ENCODE results near the gene CCNT1.
"Not testable (repeated sequence)": the region's sequence is repeated elsewhere in the genome, so short reads cannot be mapped to it uniquely, and the experiment has no call there.

The CCNT1 gene

DNA sequence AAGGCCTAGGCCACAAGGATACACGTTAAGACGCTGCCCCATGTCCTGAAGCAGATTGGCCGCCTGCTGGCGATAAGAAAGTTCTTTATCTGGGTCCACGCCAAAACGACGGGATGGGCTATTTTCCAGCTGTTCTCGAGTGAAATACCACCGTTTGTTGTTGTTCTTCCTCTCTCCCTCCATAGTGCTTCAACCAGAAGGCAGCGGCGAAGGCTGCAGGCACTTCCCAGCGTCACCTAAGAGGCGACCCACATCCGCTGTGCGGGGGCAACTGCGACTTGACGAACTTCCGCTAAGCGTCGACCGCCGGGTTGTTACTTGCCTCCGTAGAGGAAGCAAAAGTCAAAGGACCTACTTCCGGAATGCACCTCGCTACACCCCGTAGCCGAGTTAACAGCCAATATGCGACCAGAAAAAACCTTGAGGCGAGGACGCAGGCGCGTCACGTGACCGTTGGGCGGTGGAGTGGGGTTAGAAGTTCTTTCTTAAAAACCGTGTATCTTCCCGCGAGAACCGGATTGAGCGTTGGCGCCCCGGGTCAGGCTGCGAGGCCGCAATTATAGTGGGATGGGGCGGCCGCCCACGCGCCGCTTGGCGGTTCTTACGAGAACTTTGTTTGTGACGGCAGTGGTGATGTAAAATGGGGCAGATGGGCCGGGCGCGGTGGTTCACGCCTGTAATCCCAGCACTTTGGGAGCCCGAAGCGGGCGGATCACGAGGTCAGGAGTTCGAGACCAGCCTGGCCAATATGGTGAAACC lies at the start of gene CCNT1:
TSS of gene CCNT1 (minus strand) at position 215 of the 759 bp plus-strand sequence. CDS start at position 183, 32 bp downstream.
- DNase-seq (ENCODE audit: low read depth): peak; percentile 99

DNA sequence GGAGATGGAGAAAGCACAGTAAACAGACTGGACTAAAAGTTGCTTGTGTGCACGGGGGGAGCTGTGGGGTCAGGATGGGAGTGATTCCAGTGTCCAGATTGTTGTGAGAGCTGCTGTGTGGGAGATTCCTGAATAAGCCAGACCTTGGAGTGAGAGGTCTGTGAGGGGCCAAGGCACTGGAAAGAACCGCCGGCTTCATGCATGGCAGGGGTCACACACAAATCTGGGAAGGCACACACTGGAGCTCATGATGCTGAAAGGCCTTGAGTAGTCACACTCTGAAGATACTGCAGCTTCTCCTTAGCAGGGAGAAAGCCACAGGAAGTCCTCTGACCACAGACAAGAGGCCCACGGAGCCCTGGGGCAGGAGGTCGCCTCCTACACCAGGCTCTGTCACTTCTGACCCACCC lies 49.3 kb upstream of the CCNT1 start:
- no peak for DNase-seq (ENCODE audit: low read depth)

DNA sequence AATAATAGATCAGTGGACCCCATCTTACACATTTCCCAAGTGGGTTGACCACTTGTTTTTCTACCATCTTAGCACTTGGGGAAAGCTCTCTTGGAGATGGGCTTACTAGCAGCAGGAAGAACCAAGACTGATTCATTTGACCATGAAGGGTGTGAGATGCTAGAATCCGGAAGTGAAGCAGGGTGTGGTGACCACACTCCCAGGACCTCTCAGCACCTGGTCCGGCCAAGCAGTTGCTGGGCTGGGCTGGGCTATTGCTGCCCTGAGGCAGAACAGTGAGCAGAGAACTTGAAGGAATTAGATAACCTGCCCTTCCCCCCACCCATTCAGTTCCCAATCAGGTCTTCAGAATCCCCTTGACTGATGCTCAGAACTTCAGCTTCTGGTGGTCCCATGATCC lies 48.0 kb upstream of the CCNT1 start:
- DNase-seq (ENCODE audit: low read depth): no peak

DNA sequence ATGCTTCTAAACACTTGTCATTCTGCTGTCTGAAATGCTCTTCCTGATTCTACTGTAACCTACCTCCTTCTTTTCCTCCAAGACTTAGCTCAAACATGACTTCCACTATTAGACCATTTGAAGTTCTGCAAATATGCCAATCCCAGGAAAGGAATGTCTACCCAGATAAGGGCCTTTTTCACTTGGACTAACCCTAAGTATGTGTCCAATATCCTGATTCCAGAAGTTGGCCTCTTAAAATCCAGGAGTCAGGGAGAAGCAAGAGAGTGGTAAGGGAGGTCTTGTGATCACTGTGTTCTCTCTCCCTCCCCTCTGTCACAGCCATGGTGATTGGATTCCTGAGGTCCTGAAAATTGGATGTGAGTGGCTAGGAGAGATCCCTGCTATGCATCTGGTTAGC lies 42.2 kb upstream of the CCNT1 start:
- DNase-seq (ENCODE audit: low read depth): no peak

DNA sequence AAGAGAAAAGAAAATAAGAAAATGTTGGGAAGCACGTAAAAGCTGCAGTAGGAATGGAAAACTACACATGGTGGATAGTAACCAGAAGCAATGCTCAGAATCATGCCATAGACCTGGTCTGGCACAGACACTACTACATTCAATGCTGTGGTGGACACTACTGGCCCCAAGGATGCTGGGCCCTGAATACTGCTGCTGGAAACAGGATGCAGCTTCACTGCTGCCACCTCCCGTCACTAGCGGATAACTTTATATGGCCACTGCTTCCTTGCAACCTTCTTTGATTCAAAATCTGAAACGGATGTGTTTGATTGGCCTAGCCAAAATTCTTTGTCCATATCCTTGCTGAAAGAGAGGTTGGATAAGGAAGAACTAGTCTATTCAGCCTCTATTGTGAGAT lies 41.7 kb upstream of the CCNT1 start:
- DNase-seq (ENCODE audit: low read depth): no peak

DNA sequence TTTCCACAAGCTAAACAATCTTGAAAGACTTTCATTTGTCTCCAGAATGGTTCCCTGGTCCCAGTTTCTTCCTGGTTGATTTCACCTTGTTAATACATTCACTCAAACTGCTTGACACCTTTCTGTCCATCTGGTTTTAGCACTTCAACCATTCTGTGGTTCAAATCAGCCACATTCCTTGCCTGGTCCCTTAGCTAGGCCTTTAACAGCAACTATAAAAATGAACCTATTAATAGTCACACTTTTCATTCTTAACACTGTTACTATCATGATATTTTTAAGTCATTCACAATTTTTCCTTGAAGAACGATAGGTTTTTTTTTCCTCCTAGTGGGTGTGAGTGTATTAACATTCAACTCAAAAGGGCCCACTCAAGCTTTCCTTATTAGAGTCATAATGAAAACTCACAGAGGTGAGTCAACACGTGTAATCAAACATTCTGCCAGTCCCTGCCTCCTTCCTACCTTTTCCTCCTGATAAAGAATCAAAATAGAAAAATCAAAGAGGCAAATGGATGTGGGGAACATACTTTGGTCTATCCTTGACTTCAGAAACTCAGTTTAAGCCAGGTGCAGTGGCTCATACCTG lies 34.4 kb upstream of the CCNT1 start:
- no peak for DNase-seq (ENCODE audit: low read depth)

DNA sequence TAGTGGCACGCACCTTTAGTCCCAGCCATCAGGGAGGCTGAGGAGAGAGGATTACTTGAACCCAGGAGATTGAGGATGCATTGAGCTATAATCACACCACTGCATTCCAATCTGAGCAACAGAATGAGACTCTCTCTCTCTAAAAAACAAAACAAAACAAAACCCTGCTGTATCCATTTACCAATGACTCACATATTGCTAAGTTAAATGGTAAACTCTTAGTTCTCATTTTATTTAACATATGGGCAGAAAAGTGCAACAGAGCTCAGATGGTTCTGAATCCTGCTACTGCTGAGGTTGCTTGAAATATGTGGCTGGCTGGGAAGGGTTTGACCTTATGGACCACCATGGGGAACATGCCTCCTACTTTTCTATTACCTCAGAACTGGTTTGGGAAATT lies 33.7 kb upstream of the CCNT1 start:
- no peak for DNase-seq (ENCODE audit: low read depth)

DNA sequence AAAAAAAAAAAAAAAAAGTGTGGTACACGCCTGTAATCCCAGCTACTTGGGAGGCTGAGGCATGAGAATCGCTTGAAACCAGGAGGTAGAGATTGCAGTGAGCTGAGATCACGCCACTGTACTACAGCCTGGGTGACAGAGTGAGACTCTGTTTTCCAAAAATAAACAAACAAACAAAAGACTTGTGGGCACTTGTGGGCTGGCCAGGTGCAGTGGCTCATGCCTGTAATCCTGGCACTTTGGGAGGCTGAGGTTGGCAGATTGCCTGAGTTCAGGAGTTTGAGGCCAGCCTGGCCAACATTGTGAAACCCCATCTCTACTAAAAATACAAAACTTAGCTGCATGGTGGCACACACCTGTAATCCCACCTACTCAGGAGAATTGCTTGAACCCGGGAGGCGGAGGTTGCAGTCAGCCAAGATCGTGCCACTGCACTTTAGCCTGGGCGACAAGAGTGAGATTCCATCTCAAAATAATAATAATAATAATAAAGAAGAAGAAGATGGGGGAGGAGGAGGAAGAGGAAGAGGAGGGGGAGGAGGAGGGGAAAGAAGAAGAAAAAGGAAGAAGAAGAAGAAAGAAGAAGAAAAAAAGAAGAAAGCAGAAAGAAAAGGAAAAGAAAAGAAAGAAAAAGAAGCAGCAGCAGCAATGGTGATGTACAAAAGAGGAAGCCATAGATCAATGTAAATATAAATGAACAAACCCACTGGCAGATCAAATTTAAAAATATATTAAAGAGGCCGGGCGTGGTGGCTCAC lies 27.9 kb upstream of the CCNT1 start:
- DNase-seq (ENCODE audit: low read depth): no peak

DNA sequence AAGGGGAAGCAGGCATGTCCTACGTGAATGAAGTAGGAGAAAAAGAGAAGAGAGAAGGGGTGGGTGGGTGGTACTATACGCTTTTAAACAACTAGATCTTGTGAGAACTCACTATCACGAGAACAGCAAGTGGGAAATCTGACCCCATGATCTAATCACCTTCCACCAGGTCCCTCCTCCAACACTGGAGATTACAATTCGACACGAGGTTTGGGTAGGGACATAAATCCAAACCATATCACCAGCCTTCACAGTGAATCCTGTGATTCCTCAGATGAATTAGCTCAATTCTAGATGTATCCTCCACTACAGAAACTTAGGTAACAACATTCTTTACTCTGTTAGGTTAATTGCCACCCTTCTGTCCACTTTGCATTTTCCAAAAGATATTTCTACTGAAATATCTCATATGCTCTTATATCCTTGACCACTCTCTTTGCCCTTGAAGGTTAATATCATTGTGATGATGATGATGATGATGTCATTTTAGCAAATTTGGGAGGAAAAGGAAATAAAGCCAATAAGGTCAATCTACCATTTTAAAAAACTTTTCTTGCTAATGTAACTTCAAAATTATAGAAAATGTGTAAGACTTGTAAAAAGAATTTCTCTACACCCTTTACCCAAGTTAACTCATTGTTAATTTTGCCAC lies 23.2 kb upstream of the CCNT1 start:
- DNase-seq (ENCODE audit: low read depth): no peak

DNA sequence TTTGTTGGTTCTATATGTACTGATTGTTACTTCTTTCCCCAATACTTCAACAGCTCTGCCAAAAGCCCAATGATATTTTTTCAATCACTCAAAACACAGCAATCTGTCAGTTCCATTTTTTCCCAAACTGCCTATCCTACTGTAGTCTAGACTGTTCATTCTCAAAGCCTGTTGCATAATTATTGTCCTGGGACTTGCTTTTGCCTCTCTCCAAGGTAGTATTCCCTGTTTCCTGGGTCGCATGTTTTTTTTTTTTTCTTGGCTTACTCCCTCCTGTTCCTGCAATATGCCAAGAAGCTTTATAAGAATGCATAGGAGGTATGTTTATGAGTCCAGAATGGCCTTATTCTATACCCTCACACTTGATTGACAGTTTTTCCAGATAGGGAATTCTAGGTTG lies 19.9 kb upstream of the CCNT1 start:
- no peak for DNase-seq (ENCODE audit: low read depth)

DNA sequence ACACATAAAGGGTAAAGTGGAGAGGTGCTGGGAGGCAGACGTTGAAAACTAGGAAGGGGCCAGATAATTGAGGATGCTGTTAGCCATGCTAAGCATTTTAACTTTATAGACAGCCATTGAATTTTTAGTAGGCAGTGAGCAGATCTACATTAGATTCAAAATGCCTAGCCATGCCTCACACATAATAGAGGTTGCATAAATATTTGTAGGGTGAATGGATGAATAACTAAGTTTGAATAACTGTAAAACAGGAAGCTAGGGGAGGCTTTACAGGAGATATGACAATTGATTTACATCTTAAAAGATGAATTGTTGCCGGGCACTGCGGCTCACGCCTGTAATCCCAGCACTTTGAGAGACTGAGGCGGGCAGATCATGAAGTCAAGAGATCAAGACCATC lies 12.3 kb upstream of the CCNT1 start:
- DNase-seq (ENCODE audit: low read depth): no peak

DNA sequence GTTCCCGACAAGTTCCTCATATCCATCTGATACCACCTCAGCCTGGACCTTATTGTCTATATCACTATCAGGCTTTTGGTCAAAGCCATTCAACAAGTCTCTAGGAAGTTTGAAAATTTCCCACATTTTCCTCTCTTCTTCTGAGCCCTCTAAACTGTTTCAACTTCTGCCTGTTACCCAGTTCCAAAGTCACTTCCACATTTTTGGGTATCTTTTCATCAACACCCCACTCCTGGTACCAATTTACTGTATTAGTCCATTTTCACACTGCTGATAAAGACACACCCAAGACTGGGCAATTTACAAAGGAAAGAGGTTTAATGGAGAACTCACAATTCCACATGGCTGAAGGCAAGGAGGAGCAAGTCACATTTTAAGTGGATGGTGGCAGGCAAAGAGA lies 4.2 kb upstream of the CCNT1 start:
- DNase-seq (ENCODE audit: low read depth): not testable (repeated sequence)

DNA sequence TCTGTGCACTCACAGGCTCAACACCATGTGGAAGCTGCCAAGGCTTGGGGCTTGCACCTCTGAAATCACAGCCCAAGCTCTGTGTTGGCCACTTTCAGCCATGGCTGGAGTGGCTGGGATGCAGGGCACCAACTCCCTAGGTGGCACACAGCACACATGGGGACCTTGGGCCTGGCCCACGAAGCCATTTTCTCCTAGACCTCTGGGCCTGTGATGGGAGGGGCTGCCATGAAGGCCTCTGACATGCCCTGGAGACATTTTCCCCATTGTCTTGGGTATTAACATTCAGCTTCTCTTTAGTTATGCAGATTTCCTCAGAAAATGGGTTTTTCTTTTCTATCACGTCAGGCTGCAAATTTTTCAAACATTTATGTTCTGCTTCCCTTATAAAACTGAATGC lies 3.7 kb upstream of the CCNT1 start:
- DNase-seq (ENCODE audit: low read depth): not testable (repeated sequence)

DNA sequence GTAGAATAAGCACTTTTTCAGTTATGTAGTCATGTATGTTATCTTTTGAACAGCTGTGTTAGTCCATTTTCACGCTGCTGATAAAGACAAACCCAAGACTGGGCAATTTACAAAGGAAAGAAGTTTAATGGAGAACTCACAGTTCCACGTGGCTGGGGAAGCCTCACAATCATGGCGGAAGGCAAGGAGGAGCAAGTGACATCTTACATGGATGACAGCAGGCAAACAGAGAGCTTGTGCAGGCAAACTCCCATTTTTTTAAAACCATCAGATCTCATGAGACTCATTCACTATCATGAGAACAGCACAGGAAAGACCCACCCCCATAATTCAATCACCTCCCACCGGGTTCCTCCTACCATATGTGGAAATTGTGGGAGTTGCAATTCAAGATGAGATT lies 2.5 kb upstream of the CCNT1 start:
- DNase-seq (ENCODE audit: low read depth): not testable (repeated sequence)

DNA sequence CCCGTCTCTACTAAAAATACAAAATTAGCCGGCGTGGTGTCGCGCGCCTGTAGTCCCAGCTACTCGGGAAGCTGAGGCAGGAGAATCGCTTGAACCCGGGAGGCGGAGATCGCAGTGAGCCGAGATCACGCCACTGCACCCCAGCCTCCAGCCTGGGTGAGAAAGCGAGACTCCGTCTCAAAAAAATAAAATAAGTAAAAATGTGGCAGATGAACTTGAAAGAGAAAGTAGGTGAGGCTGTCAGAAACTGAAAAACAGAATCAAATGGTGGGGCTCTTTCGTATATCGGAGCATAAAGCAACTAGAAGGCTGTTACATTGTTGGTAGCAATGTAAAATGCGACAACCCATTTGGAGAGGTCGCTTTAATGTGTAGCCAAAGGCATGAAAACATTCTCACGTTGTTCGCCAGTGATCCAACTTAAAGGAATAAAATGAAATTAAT lies 767 bp upstream of the CCNT1 start:
- DNase-seq (ENCODE audit: low read depth): no peak

DNA sequence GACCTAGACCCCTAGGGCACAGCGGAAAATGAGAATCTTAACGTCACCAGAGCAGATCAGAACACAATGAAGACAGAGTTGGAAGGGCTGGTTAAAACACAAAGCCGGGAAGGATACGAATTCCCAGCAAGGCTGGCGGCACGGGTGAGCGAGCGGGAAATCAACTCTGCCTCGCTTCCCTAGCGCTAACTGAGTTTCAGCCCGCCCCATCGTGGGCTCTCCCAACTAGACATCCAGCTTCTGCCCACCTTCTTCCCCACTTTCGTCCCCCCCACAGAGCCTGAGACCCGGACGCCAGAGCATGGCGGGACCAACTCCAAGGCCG lies 377 bp downstream of the CCNT1 start:
- no peak for DNase-seq (ENCODE audit: low read depth)

DNA sequence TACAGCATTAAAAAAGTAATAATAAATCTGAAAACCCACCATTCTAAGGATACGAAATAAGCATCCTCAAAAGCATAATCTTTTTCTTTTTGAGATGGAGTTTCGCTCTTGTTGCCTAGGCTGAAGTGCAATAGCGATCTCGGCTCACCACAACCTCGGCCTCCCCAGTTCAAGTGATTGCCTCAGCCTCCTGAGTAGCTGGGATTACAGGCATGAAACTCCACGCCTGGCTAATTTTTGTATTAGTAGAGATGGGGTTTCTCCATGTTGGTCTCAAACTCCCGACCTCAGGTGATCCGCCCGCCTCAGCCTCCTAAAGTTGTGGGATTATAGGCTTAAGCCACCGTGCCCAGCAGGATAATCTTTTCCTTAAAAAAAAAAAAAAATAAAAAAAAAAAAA lies 4.3 kb downstream of the CCNT1 start:
- DNase-seq (ENCODE audit: low read depth): no peak

DNA sequence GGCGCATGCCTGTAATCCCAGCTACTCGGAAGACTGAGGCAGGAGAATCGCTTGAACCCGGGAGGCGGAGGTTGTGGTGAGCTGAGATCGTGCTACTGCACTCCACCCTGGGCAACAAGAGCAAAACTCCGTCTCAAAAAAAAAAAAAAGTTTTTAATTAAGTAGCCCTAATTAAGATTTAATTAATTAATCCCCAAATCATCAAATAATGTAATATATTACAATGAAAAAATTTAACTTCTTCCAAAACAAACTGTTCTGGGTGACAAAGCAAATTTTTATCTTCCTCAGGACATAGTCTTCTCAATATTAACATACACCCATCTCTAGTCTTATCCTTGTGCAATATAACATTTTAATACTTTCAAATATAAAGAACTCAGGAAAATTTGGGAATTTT lies 17.7 kb downstream of the CCNT1 start:
- DNase-seq (ENCODE audit: low read depth): not testable (repeated sequence)

DNA sequence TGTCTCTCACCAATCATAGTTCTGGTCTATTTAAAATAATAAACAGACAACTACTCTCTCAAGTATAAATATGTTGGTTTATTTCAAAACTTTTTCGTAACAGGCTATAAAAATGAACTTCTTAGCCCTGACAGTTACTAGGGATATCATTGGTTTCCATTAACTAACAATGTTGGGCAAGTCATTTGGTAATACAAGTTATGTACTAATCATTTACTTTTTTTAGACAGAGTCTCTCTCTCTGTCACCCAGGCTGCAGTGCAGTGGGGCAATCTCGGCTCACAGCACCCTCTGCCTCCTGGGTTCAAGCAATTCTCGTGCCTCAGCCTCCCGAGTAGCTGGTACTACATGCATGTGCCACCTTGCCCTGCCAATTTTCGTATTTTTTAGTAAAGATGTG lies 19.9 kb downstream of the CCNT1 start:
- DNase-seq (ENCODE audit: low read depth): no peak

DNA sequence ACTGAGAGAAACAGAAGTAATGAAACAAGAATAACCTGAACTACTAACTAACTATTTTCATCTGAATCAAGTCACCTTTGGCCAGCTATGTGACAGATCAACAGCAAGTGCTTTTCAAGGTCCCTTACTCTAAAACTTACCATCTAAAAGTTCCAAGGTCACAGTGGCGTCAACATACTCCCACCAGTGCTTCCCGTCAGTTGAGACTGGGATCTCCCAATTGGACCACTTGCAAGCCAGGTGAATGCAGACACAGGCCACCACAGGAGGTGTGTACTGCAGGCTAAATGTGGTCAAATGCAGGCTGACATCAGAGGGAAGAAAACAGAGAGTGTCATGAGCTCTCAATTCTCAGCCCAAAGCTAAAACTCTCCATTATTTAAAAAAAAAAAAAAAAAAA lies 20.6 kb downstream of the CCNT1 start:
- DNase-seq (ENCODE audit: low read depth): no peak

DNA sequence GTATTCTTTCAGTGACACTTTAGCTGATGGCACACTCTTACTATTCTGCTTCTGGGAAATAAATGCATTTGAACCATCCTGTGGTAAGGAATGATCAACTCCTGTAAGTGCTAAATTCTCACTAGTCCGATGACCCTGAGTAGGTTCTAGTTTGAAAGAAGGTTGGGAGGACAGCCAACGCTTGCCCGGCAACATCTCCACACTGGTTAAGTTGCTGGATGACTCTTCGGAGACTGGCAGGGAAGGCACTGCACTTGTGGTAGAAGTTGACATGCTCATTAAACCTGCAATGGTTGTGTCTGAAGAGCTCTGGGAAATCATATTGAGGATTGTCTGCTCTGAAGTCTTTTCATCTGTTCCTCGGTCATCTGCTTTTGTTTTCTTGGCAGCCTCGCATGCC lies 22.5 kb downstream of the CCNT1 start:
- no peak for DNase-seq (ENCODE audit: low read depth)

DNA sequence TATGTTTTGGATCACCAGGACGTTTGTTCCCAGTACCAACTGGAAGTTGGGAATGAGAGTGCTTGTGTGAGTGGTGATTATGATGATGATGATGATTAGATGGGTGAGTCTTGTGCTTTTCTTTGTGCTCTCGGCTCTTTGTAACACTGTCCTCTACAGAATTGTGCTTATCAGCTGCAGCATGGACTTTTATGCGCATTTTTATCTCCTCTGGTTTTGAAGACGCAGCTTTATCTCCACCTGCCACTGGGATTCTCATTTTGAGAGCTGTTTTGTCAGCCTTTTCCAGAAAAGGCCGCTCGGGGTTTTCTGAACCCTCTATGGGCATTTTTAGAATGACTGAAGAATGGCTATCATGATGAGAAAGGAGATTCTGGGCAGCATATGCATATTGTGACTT lies 22.9 kb downstream of the CCNT1 start:
- DNase-seq (ENCODE audit: low read depth): no peak
